NCI-H69 (cell line): Measurements from ENCODE around the gene SIGLEC9.

Experiments
- DNase-seq: peaks from one replicate; lab custom pipeline; 2025; lab: John Stamatoyannopoulos, UW

The SIGLEC9 gene

GRCh38 chr19:51124729-51125128 is at the start of gene SIGLEC9:
Gene SIGLEC9, plus strand, starts transcription at chr19:51124906. Its CDS starts 69 bp downstream, at chr19:51124975.
- DNase-seq: no peak

GRCh38 chr19:51075998-51076397 is 48.7 kb upstream of the SIGLEC9 start:
- no peak for DNase-seq

GRCh38 chr19:51076631-51077213 is 48.0 kb upstream of the SIGLEC9 start:
- no peak for DNase-seq

- DNase-seq: no peak
Observed at GRCh38 chr19:51078104-51078503, 46.6 kb upstream of the SIGLEC9 start.

- no peak for DNase-seq
Observed at GRCh38 chr19:51078731-51079130, 46.0 kb upstream of the SIGLEC9 start.

GRCh38 chr19:51079481-51080110 is 45.1 kb upstream of the SIGLEC9 start:
- DNase-seq: no peak

GRCh38 chr19:51081476-51081875 is 43.2 kb upstream of the SIGLEC9 start:
- no peak for DNase-seq

GRCh38 chr19:51082611-51083010 is 42.1 kb upstream of the SIGLEC9 start, which contains the start of gene KLK14:
Gene KLK14, minus strand, starts transcription at chr19:51082887. Its CDS starts 273 bp downstream, at chr19:51082614.
- DNase-seq: no peak

GRCh38 chr19:51083181-51083580 is 41.5 kb upstream of the SIGLEC9 start:
- DNase-seq: no peak

- no peak for DNase-seq
Observed at GRCh38 chr19:51083783-51084182, 40.9 kb upstream of the SIGLEC9 start.

GRCh38 chr19:51084505-51084904 is 40.2 kb upstream of the SIGLEC9 start:
- no peak for DNase-seq

GRCh38 chr19:51086153-51086850 is 38.4 kb upstream of the SIGLEC9 start:
- DNase-seq: peak; percentile 45

GRCh38 chr19:51089786-51090185 is 34.9 kb upstream of the SIGLEC9 start:
- DNase-seq: no peak

GRCh38 chr19:51090471-51090870 is 34.2 kb upstream of the SIGLEC9 start:
- DNase-seq: no peak

- DNase-seq: no peak
Observed at GRCh38 chr19:51091126-51091525, 33.6 kb upstream of the SIGLEC9 start.

- DNase-seq: peak; percentile 87
Observed at GRCh38 chr19:51091895-51092873, 32.5 kb upstream of the SIGLEC9 start.

GRCh38 chr19:51093101-51093500 is 31.6 kb upstream of the SIGLEC9 start:
- DNase-seq: peak; percentile 56

GRCh38 chr19:51093510-51094345 is 31.0 kb upstream of the SIGLEC9 start:
- no peak for DNase-seq

- peak; percentile 57 for DNase-seq
Observed at GRCh38 chr19:51094696-51095279, 29.9 kb upstream of the SIGLEC9 start.

GRCh38 chr19:51096473-51097165 is 28.1 kb upstream of the SIGLEC9 start:
- DNase-seq: no peak
